Natural killer cell (primary cell): ENCODE measurements around the gene EOGT. TPM values are rescaled to one million over a fixed set of nuclear protein-coding genes. Genes with fewer than 3 reads are reported as not detected.

Source experiments
- ATAC-seq, 3 donors: fragments of 150-1000 bp in 2 of 3; fragments of 200-7000 bp in 1 of 3; cut with Tn5 transposase; 1 replicate in 1 of 3; 2 replicates in 2 of 3; pipeline ENCODE4 v1.10.0; 2021; ENCODE audit warnings: mild to moderate bottlenecking in 2 of 3, moderate library complexity in 2 of 3
- DNase-seq, 2 donors: peaks; one replicate each; pipeline versions ENCODE4 v3.0.0 to v3.0.0-alpha.2; 2013 to 2021; ENCODE audit warnings: mixed read lengths in 1 of 2
- H3K27ac ChIP-seq: one replicate; pipeline ENCODE4 v1.5.1; 2013; ENCODE audit warnings: mild to moderate bottlenecking, low read length
- H3K27me3 ChIP-seq: one replicate; pipeline ENCODE4 v1.6.1; 2013; ENCODE audit warnings: low read length; ENCODE audit not compliant: control insufficient read depth, insufficient read depth
- H3K36me3 ChIP-seq: one replicate; pipeline ENCODE4 v1.6.1; 2013; ENCODE audit warnings: low read length; ENCODE audit not compliant: control insufficient read depth, insufficient read depth
- H3K4me1 ChIP-seq: one replicate; pipeline ENCODE4 v1.6.1; 2013; ENCODE audit warnings: low read length; ENCODE audit not compliant: control insufficient read depth, insufficient read depth
- H3K4me3 ChIP-seq: one replicate; pipeline ENCODE4 v1.5.1; 2013; ENCODE audit warnings: low read length
- H3K9me3 ChIP-seq: one replicate; pipeline ENCODE4 v1.6.1; 2013; ENCODE audit warnings: low read length; ENCODE audit not compliant: control insufficient read depth, insufficient read depth
- H3K27ac Mint-ChIP-seq, 2 donors: one replicate each; pipeline ENCODE4 v1.8.0; 2022; ENCODE audit warnings: mild to moderate bottlenecking in 2 of 2, mixed read lengths in 2 of 2, moderate library complexity in 1 of 2
- H3K27me3 Mint-ChIP-seq, 2 donors: one replicate each; pipeline ENCODE4 v1.8.0; 2022; ENCODE audit warnings: low read depth in 2 of 2, mixed read lengths in 2 of 2
- H3K36me3 Mint-ChIP-seq: one replicate; pipeline ENCODE4 v1.8.0; 2022; ENCODE audit warnings: mixed read lengths
- H3K4me1 Mint-ChIP-seq, 2 donors: one replicate each; pipeline ENCODE4 v1.8.0; 2022; ENCODE audit warnings: mixed read lengths in 2 of 2
- H3K4me3 Mint-ChIP-seq: one replicate; pipeline ENCODE4 v1.8.0; 2022; ENCODE audit warnings: mild to moderate bottlenecking, moderate library complexity, mixed read lengths
- H3K9me3 Mint-ChIP-seq, 2 donors: one replicate each; pipeline ENCODE4 v1.8.0; 2022; ENCODE audit warnings: mixed read lengths in 2 of 2
- CTCF ChIP-seq: fragments of 200-600 bp; IDR thresholded peaks from one replicate; pipeline ENCODE4 v1.8.0; 2022; ENCODE audit warnings: antibody characterized with exemption
- WGBS: methylation state at CpG from one replicate; pipeline ENCODE4 v1.1.7; 2013; ENCODE audit warnings: missing lambda C conversion rate; ENCODE audit not compliant: insufficient coverage; 5-methylcytosine and 5-hydroxymethylcytosine counted together
- intact Hi-C: fragments of 100-400 bp; cut with micrococcal nuclease; formaldehyde crosslinking; loops from one replicate; pipeline ENCODE4 v1.14.2; 2022
- total RNA-seq, 4 donors: library from RNA; stranded (reverse); fragments of 120-200 nt in 1 of 4; gene quantifications; one replicate each; pipeline versions ENCODE4 v1.2.3 to v1.2.4, GENCODE V29; 2013 to 2022

The EOGT gene
- total RNA-seq, 3 donors from 2014 or later (not counting 1 experiment from before 2014, with no cell fraction given): 8.4 to 11.6 (median 10.8) TPM

DNA sequence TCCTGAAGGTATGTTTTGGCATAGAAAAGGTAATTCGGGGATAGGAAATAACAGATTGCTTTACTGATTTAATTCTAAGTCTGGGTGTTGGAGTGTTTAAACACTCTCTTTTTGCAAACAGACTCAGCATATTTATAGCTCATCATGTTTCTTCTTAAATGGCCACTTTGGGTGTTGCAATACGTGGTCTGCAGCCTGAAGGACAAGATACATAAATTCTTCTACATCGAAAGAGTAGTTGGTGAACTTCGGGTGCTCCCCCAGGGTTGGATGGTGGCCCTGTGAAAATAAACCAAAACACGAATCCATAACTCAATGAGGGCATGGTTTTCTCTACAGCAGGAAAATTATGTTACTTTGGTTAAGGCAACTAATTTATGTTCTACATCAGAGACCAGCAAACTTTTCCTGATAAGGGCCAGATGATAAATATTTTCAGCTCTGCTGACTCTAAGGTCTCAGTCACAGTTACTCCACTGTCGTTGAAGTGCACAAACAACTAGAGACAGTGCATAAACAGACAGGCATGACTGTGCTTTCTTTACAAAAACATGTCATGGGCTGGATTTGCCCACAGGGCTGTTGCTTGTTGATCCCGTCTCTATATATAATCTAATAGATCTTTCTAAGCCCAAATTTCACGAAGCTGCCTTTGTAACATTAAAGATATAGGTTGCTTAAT lies 35.9 kb downstream of the EOGT start:
- no peaks in the 10 kb centered on the region for H3K36me3 Mint-ChIP-seq
- no peak overlapping the region for H3K4me3 Mint-ChIP-seq

GRCh38 chr3:68974711-68975110 lies 38.8 kb downstream of the EOGT start:
- 80% methylated on average over 4 of the region's 5 CpGs for WGBS
- no peaks in the 10 kb centered on the region for H3K36me3 Mint-ChIP-seq

More for the DNA sequence above, 35.9 kb downstream of the EOGT start:
- Mint-ChIP-seq H3K9me3 (no peaks in the 10 kb centered on the region), H3K27ac (no peak overlapping the region), H3K27me3 (peaks cover 0 to 3% of the 10 kb centered on the region in 2 donors), H3K4me1 (no peaks in the 10 kb centered on the region)
- intact Hi-C loops: no loop called here
- ATAC-seq: no peak
- Histone ChIP-seq H3K36me3 (peaks cover 29% of the 10 kb centered on the region), H3K27ac (no peak overlapping the region), H3K27me3 (no peaks in the 10 kb centered on the region), H3K4me1 (no peaks in the 10 kb centered on the region), H3K4me3 (no peak overlapping the region), H3K9me3 (no peaks in the 10 kb centered on the region)
- 99% methylated on average over 5 of the region's 8 CpGs for WGBS
- DNase-seq: no peak
- no peak for TF ChIP-seq CTCF

DNA sequence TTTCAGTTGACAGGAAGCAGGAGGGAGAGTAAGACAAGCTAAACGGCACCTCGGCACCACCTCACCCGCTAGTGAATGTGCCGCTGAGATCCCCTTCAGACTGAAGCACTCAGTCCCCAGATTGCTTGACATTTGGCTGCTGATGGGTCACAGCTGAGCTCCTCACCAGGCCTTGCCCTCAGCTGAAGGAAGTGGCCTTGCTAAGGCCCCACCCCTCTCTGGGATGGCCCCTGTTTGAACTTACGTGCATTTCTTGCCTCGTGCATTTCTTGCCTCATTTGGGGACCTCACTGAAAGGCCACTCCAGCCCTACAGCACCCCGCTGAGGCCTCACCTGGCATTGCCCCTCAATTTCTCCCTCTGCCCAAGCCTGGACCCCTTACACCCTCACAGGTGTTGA lies 39.8 kb downstream of the EOGT start:
- TF ChIP-seq CTCF: no peak
- Mint-ChIP-seq H3K4me1 (no peaks in the 10 kb centered on the region), H3K27me3 (peaks cover 0 to 13% of the 10 kb centered on the region in 2 donors), H3K36me3 (no peaks in the 10 kb centered on the region), H3K4me3 (no peak overlapping the region), H3K27ac (no peak overlapping the region), H3K9me3 (no peaks in the 10 kb centered on the region)
- Histone ChIP-seq H3K4me1 (no peaks in the 10 kb centered on the region), H3K4me3 (no peak overlapping the region), H3K27ac (no peak overlapping the region), H3K27me3 (no peaks in the 10 kb centered on the region), H3K9me3 (no peaks in the 10 kb centered on the region), H3K36me3 (peaks cover 10% of the 10 kb centered on the region)
- intact Hi-C loops: no loop called here
- 80% methylated on average over 7 of the region's 7 CpGs for WGBS
- no peak for ATAC-seq
- DNase-seq: no peak

More at GRCh38 chr3:68974711-68975110, 38.8 kb downstream of the EOGT start:
- intact Hi-C loops: no loop called here
- no peaks in the 10 kb centered on the region for H3K9me3 Mint-ChIP-seq
- H3K27ac Mint-ChIP-seq: no peak overlapping the region
- H3K27me3 Mint-ChIP-seq: peaks cover 0 to 9% of the 10 kb centered on the region in 2 donors
- Histone ChIP-seq H3K27ac (no peak overlapping the region), H3K4me3 (no peak overlapping the region), H3K4me1 (no peaks in the 10 kb centered on the region), H3K36me3 (peaks cover 15% of the 10 kb centered on the region), H3K9me3 (no peaks in the 10 kb centered on the region), H3K27me3 (no peaks in the 10 kb centered on the region)
- no peaks in the 10 kb centered on the region for H3K4me1 Mint-ChIP-seq
- ATAC-seq (no peak), DNase-seq (no peak)
- H3K4me3 Mint-ChIP-seq: no peak overlapping the region
- no peak for TF ChIP-seq CTCF
